ENCODE measurements around the gene ACSL6. TPM values are rescaled to one million over a fixed set of nuclear protein-coding genes. Genes with fewer than 3 reads are reported as not detected.

ACSL6 gene
- total RNA-seq, 1 donor from 2014 or later = 0.97 TPM

DNA sequence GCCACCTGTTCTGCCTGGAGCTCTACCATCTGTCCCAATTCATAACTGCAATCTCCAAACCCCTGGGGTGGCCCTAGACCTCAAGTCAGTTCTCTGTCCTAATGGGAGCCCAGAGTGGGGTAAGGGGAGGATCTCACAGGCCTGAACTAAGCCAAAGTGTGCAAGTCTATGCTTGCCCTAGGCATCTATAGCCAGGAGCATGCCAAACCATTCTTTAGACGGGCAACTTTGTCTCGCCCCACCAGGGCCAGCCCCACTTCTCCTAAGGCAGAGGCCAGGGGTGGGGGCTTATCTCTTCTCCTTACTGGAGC lies 3.3 kb downstream of the ACSL6 start:
- H3K36me3 Mint-ChIP-seq = no peaks in the 10 kb centered on the region
- H3K4me3 Mint-ChIP-seq = no peak overlapping the region

DNA sequence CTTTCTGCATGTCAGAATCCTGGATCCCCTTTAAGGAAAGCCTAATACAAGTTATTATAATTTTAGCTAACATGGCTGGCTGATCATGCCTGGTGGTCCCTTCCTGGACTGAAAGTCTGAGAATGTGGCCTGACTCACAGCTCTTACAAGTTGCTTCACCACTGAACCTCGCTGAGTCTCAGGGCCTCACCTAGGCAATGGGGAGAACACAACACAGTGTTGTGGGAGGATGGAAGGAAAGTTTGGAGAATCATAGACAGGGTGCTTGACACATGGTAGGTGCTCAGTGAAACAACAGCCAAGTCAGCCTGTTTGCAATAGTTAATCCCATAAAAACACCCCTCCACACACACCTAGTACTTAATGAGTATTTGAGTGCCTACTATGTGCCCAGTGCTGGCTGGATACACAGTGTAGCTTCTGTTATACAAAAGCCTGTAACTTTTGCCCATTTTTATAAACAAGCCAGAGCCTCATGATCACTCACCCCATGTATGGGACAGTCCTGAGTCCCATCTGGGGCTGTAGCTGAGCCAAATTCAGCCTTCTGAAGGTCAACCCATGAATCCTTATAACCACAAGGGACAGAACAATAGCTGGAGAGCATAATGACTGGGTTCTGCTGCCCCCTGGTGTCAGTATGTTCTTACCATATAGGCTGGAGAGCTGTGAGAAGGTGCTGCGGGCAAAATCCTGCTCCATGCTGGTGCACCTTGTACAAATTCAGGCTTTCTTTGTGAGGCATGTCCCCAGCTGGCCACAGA lies 3.9 kb downstream of the ACSL6 start:
- Mint-ChIP-seq H3K27ac (no peak overlapping the region), H3K4me1 (ENCODE audit: unreplicated experiment) (peaks cover 10% of the 10 kb centered on the region), H3K27me3 (peaks cover 53% of the 10 kb centered on the region), H3K36me3 (no peaks in the 10 kb centered on the region), H3K9me3 (no peaks in the 10 kb centered on the region), H3K4me3 (no peak overlapping the region)
- TF ChIP-seq, protein P1, sequence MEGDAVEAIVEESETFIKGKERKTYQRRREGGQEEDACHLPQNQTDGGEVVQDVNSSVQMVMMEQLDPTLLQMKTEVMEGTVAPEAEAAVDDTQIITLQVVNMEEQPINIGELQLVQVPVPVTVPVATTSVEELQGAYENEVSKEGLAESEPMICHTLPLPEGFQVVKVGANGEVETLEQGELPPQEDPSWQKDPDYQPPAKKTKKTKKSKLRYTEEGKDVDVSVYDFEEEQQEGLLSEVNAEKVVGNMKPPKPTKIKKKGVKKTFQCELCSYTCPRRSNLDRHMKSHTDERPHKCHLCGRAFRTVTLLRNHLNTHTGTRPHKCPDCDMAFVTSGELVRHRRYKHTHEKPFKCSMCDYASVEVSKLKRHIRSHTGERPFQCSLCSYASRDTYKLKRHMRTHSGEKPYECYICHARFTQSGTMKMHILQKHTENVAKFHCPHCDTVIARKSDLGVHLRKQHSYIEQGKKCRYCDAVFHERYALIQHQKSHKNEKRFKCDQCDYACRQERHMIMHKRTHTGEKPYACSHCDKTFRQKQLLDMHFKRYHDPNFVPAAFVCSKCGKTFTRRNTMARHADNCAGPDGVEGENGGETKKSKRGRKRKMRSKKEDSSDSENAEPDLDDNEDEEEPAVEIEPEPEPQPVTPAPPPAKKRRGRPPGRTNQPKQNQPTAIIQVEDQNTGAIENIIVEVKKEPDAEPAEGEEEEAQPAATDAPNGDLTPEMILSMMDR (conservative IDR thresholded peaks at IDR 0.05) = peak; percentile 83
- DNase-seq (ENCODE audit: extremely low spot score, unreplicated experiment) = no peak

More for the DNA sequence above, 3.3 kb downstream of the ACSL6 start:
- DNase-seq (ENCODE audit: extremely low spot score, unreplicated experiment) = no peak
- H3K27me3 Mint-ChIP-seq = peaks cover 55% of the 10 kb centered on the region
- TF ChIP-seq, protein P1 (conservative IDR thresholded peaks at IDR 0.05) = peak; percentile 35
- peaks cover 7% of the 10 kb centered on the region for H3K4me1 Mint-ChIP-seq (ENCODE audit: unreplicated experiment)
- H3K9me3 Mint-ChIP-seq = no peaks in the 10 kb centered on the region
- H3K27ac Mint-ChIP-seq = no peak overlapping the region

DNA sequence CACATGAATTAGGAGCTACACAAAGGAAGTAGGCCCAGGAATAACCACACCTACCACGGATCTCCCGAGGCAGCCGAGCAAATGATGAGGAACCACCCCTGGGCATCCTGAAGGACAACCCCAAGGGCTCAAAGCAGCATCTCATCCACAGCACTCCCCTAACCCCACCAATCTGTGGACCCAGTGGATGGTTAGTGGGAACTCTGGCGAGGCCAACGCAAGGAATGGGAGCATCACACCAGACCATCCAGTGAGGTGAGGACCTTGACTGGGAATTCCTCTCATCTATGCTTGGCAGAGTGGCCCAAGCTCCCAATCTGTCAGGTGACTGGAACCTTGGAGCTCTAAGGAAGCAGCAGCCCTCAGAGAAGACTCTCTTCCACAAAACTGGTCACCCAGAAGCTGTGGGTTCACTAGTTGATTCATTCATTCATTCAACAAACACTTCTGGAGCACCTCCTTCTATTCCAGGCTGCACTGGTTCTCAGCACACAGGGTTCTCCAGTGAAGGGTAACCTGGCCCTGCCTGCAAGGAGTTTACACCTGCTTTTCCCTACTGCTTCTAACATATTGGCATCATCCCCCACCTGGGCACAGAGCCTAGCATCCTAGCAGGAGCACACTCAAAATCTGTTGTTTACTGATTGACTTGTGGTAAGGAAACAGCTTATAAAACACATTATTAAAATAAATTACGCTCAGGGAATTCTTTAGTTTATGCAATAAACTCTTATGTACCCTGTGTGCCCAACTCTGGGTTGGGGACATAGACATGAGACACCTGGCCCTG lies 4.9 kb downstream of the ACSL6 start:
- Mint-ChIP-seq H3K36me3 (no peaks in the 10 kb centered on the region), H3K9me3 (no peaks in the 10 kb centered on the region), H3K4me1 (ENCODE audit: unreplicated experiment) (peaks cover 14% of the 10 kb centered on the region), H3K27me3 (peaks cover 53% of the 10 kb centered on the region), H3K27ac (no peak overlapping the region), H3K4me3 (no peak overlapping the region)
- TF ChIP-seq, protein P1 (conservative IDR thresholded peaks at IDR 0.05) = no peak
- DNase-seq (ENCODE audit: extremely low spot score, unreplicated experiment) = no peak

DNA sequence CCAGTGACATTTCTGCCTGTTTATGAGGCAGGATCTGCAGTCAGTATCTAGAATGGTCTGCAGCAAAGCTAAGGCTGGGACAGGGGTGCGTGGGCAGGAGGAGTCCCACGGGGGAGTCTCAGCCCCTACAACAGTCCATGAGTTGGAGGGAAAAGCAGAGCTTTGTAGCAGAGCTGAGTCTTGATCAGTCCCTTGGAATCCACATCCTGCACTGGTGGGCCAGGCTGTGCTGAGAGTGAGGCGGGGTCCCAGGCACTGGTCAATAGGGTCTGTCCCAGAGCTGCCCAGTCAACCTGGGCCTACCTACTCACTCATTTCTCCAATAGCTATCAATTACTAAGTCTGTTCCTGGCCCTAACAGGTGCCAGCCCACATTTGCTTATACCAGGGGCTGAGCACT lies 5.9 kb downstream of the ACSL6 start:
- H3K9me3 Mint-ChIP-seq = no peaks in the 10 kb centered on the region
- DNase-seq (ENCODE audit: extremely low spot score, unreplicated experiment) = no peak
- TF ChIP-seq, protein P1 (conservative IDR thresholded peaks at IDR 0.05) = no peak
- H3K36me3 Mint-ChIP-seq = no peaks in the 10 kb centered on the region
- peaks cover 14% of the 10 kb centered on the region for H3K4me1 Mint-ChIP-seq (ENCODE audit: unreplicated experiment)
- peaks cover 46% of the 10 kb centered on the region for H3K27me3 Mint-ChIP-seq
- H3K27ac Mint-ChIP-seq = no peak overlapping the region
- H3K4me3 Mint-ChIP-seq = no peak overlapping the region

DNA sequence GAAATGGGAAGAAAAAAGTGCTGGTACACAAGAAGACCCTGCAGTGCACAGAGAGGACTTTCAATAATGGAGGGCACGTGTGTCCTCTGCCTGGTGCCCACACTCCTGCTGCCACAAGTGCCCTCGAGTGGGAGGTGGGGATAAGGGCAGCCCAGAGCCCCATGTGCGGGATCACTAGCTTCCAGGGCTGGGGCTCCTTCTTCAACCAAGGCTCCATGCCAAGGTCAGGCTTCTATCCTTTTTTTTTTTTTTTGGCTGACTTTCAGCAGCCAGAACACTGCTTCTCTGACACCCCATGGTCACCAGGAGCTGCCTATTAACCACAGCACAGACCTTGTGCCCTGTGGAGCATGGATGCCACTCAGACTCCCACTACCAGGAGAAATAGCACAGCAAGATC lies 7.5 kb downstream of the ACSL6 start:
- Mint-ChIP-seq H3K27me3 (peaks cover 30% of the 10 kb centered on the region), H3K4me3 (no peak overlapping the region), H3K9me3 (no peaks in the 10 kb centered on the region), H3K36me3 (no peaks in the 10 kb centered on the region), H3K4me1 (ENCODE audit: unreplicated experiment) (peaks cover 14% of the 10 kb centered on the region), H3K27ac (no peak overlapping the region)
- DNase-seq (ENCODE audit: extremely low spot score, unreplicated experiment) = no peak
- TF ChIP-seq, protein P1 (conservative IDR thresholded peaks at IDR 0.05) = no peak

Measured in type B pancreatic cell (in vitro differentiated cells).